Measurements from ENCODE around the gene KLHL28. TPM values are rescaled to one million over a fixed set of nuclear protein-coding genes. Genes with fewer than 3 reads are reported as not detected.

KLHL28 gene
- total and polyA plus RNA-seq, 2 donors (not counting 3 experiments of a cell fraction or from before 2014, with no cell fraction given), result 2.9 to 7.3 TPM

DNA sequence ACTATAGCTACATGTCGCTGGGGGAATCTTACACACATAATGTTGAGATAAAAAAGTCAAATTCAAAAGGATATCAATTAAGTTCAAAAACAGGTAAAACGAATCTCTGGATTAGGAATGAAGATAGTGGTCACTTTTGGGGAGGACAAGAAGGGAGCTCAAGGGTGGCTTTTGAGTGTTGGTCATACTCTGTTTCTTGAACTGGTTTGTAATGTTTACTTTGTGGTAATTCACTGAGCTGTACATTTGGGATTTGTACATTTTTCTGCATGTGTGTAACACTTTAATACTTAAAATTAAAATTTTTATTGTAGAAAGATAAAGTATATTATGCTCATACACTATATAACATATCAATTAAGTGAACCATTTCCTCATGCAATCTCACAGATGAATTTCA, 26.6 kb downstream of the KLHL28 start:
- H3K4me1 ChIP-seq (ENCODE audit: control insufficient read depth, extremely low read depth, insufficient read depth, low read length), result no peaks in the 10 kb centered on the region
- POLR2A ChIA-PET, result no interaction called here

More for the DNA sequence above, 26.6 kb downstream of the KLHL28 start:
- Histone ChIP-seq H3K27me3 (ENCODE audit: control insufficient read depth in 2 of 2, insufficient read depth in 2 of 2, low read length in 2 of 2) (no peaks in the 10 kb centered on the region), H4K20me1 (replicated peaks; ENCODE audit: control insufficient read depth, extremely low read depth, insufficient read depth, low read length) (peaks cover 6% of the 10 kb centered on the region), H3K4me2 (ENCODE audit: insufficient read depth, low read length) (no peak overlapping the region), H3K27ac (ENCODE audit: insufficient read depth, low read depth, low read length) (no peak overlapping the region), H3K79me2 (ENCODE audit: control insufficient read depth, insufficient read depth, low read length) (no peaks in the 10 kb centered on the region), H3K4me3 (replicated peaks in 1 of 3; ENCODE audit: insufficient read depth in 1 of 3, low read depth in 1 of 3, low read length in 3 of 3) (no peak overlapping the region), H3K9me1 (replicated peaks; ENCODE audit: control insufficient read depth, extremely low read depth, insufficient read depth, low read length) (no peaks in the 10 kb centered on the region), H3K36me3 (ENCODE audit: control insufficient read depth in 2 of 2, extremely low read depth in 1 of 2, insufficient read depth in 2 of 2, low read length in 2 of 2) (peaks cover 0 to 4% of the 10 kb centered on the region in 2 experiments), H3K9ac (replicated peaks; ENCODE audit: extremely low read depth, insufficient read depth, low read length) (no peak overlapping the region), H3K9me3 (replicated peaks; ENCODE audit: control insufficient read depth, insufficient read depth, low read length) (no peaks in the 10 kb centered on the region), H2AFZ (ENCODE audit: low read depth, low read length) (no peak overlapping the region)
- intact Hi-C loops (cut with micrococcal nuclease) (no loop called here), dilution Hi-C loops (cut with MboI; ENCODE audit: extremely low pct_ligation_motif_present, low sequenced_read_pairs) (no loop called here)
- CTCF ChIA-PET, result interaction anchor here (1.4 to 1.5 kb wide), 2 partner anchors 21 to 333 kb away, joined by 4 read pairs; no protein-coding TSS in a partner anchor
- DNase-seq (ENCODE audit: low read depth, low spot score) (no peak), FAIRE-seq (no peak)
- TF ChIP-seq POLR2A (IDR thresholded peaks at IDR 0.05; ENCODE audit: low read depth, low read length) (no peak), POLR2AphosphoS5 (IDR thresholded peaks at IDR 0.05; ENCODE audit: insufficient read depth, low read depth, low read length) (no peak), FOS (IDR thresholded peaks at IDR 0.05; ENCODE audit: borderline replicate concordance, insufficient read depth, low read length) (no peak), MYC (IDR thresholded peaks at IDR 0.05; ENCODE audit: low read depth, low read length) (no peak), JUN (IDR thresholded peaks at IDR 0.05; ENCODE audit: borderline replicate concordance, insufficient read depth, insufficient read length, low read depth) (no peak)
- TF ChIP-seq, protein P1, sequence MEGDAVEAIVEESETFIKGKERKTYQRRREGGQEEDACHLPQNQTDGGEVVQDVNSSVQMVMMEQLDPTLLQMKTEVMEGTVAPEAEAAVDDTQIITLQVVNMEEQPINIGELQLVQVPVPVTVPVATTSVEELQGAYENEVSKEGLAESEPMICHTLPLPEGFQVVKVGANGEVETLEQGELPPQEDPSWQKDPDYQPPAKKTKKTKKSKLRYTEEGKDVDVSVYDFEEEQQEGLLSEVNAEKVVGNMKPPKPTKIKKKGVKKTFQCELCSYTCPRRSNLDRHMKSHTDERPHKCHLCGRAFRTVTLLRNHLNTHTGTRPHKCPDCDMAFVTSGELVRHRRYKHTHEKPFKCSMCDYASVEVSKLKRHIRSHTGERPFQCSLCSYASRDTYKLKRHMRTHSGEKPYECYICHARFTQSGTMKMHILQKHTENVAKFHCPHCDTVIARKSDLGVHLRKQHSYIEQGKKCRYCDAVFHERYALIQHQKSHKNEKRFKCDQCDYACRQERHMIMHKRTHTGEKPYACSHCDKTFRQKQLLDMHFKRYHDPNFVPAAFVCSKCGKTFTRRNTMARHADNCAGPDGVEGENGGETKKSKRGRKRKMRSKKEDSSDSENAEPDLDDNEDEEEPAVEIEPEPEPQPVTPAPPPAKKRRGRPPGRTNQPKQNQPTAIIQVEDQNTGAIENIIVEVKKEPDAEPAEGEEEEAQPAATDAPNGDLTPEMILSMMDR (IDR thresholded peaks at IDR 0.05; ENCODE audit: extremely low read depth in 1 of 2, insufficient read depth in 1 of 2, low read depth in 1 of 2, low read length in 2 of 2), result no peak
- TF ChIP-seq, protein P2, sequence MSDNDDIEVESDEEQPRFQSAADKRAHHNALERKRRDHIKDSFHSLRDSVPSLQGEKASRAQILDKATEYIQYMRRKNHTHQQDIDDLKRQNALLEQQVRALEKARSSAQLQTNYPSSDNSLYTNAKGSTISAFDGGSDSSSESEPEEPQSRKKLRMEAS (IDR thresholded peaks at IDR 0.05; ENCODE audit: insufficient read depth, insufficient read length), result no peak
- BruUV-seq (replicated peaks), result no TSS peak

Data from endothelial cell of umbilical vein (primary cell).